ENCODE data around the gene NHLRC4.

NHLRC4 gene

DNA sequence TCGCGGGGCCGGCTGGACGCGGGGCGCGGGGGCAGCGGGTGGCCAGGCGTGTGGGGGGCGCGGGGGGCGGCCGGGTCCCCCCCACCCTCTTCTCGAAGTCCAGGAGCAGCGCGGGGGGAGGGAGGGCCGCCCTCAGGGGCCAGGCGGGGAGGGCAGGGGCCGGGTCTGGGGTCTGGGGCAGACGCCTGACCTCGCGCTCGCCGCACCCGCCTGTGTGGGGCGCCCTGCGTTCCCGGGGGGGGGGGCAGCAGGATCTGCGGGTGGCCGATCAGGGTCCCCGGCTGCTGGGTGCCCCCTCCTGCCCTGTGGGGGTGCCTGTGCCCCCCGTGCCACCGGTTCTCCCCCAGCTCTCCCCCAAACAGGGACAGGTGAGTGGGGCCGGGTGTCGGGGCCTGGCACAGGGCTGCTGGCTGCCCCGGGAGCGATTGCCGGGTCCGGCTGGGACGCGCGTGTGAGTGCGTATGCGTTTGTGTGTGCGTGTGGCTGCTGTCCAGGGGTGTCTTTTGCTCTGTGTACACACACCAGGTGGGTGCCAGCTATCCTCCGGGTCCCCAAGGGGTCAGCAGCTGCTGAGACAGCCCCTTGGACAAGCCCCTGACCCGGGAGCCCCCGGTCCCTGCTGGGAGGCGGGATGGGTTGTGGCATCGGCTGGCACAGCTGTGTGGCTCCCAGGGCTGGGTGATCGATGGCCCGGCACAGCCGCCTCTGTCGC is 5.9 kb upstream of the NHLRC4 start:
- no peak for DNase-seq (ENCODE audit: low read depth, low spot score)
- peak overlapping the region; percentile 42 for H3K9ac ChIP-seq (ENCODE audit: insufficient read length, low read depth)
- no peaks in the 10 kb centered on the region for H3K36me3 ChIP-seq (ENCODE audit: insufficient read depth, insufficient read length, low read length)
- H3K9me3 ChIP-seq (ENCODE audit: insufficient read depth, low read length): no peaks in the 10 kb centered on the region
- peaks cover 42% of the 10 kb centered on the region for H3K27me3 ChIP-seq (ENCODE audit: insufficient read depth, insufficient read length)
- TF ChIP-seq YY1 (IDR thresholded peaks at IDR 0.05; ENCODE audit: insufficient read depth, insufficient read length) (no peak), SUZ12 (IDR thresholded peaks at IDR 0.05; ENCODE audit: extremely low read depth, insufficient read depth, insufficient read length) (no peak), ZNF274 (IDR thresholded peaks at IDR 0.05; ENCODE audit: low read depth, low read length) (no peak)
- H3K4me3 ChIP-seq (ENCODE audit: insufficient read length, low read depth): peak overlapping the region; percentile 24
- H3K4me1 ChIP-seq (ENCODE audit: insufficient read depth, insufficient read length): peaks cover 22% of the 10 kb centered on the region

DNA sequence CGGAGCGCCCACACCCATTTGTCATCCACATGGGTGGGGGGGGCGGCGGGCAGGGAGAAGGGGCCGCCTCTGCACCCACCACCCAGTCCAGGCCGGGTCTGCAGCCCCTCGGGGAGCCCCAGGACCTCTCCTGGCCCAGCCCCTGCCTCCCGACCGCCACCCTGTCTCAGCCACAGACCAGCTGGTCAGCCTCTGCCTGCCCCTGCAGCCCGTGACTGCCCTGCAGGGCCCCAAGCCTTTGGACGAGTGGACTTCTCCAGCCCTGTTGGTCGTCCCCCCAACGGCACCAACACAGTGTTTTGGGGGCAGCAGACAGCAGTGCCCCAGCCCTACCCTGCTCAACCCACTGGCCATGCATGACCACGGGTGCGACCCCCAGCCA is 5.4 kb upstream of the NHLRC4 start:
- no peak for DNase-seq (ENCODE audit: low read depth, low spot score)
- H3K4me3 ChIP-seq (ENCODE audit: insufficient read length, low read depth): no peak overlapping the region
- peaks cover 26% of the 10 kb centered on the region for H3K4me1 ChIP-seq (ENCODE audit: insufficient read depth, insufficient read length)
- H3K36me3 ChIP-seq (ENCODE audit: insufficient read depth, insufficient read length, low read length): no peaks in the 10 kb centered on the region
- peaks cover 42% of the 10 kb centered on the region for H3K27me3 ChIP-seq (ENCODE audit: insufficient read depth, insufficient read length)
- no peak overlapping the region for H3K9ac ChIP-seq (ENCODE audit: insufficient read length, low read depth)
- no peak for TF ChIP-seq SUZ12 (IDR thresholded peaks at IDR 0.05; ENCODE audit: extremely low read depth, insufficient read depth, insufficient read length)
- TF ChIP-seq YY1 (IDR thresholded peaks at IDR 0.05; ENCODE audit: insufficient read depth, insufficient read length): no peak
- TF ChIP-seq ZNF274 (IDR thresholded peaks at IDR 0.05; ENCODE audit: low read depth, low read length): no peak
- no peaks in the 10 kb centered on the region for H3K9me3 ChIP-seq (ENCODE audit: insufficient read depth, low read length)

DNA sequence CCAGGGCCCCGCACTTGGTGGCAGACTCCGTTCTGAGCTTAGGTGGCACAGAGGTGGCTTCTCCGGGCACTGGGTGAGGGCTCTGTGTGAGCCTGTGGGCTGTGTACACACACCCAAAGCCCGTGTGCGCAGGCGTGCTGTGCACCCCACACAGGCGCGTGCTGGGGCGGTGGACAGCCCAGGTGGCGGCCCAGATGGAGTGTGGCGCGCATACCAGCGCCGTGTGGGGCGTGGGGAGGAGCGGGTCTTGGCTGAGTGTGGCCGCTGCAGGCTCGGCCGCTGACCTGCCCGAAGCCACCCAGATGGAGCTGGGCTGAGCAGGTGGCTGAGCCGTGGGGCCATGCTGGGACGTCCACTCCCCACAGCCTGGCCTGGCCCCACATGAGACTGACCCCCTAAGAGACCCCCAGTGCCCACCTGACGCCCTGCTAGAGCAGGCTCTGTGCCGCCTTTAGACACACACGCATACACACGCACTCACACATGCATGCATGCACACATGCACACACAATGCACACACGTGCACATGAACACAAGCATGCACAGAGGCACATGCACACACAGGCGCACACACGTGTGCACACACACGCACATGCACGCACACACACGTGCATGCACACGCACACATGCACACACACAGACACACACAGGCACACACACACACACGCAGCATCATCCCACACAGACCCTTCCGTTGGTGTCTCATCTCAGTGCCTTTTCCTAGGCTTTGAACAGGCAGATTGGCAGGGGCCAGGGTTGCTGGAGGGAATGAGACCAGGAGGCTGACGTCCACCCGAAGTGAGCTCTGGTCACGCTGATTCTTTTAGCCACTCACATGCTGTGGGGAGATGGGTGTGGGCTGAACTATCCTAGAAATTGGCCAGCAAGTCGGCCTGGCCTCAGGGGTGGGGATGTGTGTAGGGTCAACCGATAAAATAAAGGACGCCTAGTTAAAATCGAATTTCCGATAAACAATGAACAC is 4.6 kb upstream of the NHLRC4 start:
- no peaks in the 10 kb centered on the region for H3K9me3 ChIP-seq (ENCODE audit: insufficient read depth, low read length)
- no peaks in the 10 kb centered on the region for H3K36me3 ChIP-seq (ENCODE audit: insufficient read depth, insufficient read length, low read length)
- no peak overlapping the region for H3K4me3 ChIP-seq (ENCODE audit: insufficient read length, low read depth)
- peaks cover 42% of the 10 kb centered on the region for H3K27me3 ChIP-seq (ENCODE audit: insufficient read depth, insufficient read length)
- peaks cover 34% of the 10 kb centered on the region for H3K4me1 ChIP-seq (ENCODE audit: insufficient read depth, insufficient read length)
- TF ChIP-seq ZNF274 (IDR thresholded peaks at IDR 0.05; ENCODE audit: low read depth, low read length) (no peak), YY1 (IDR thresholded peaks at IDR 0.05; ENCODE audit: insufficient read depth, insufficient read length) (no peak), SUZ12 (IDR thresholded peaks at IDR 0.05; ENCODE audit: extremely low read depth, insufficient read depth, insufficient read length) (no peak)
- no peak overlapping the region for H3K9ac ChIP-seq (ENCODE audit: insufficient read length, low read depth)
- DNase-seq (ENCODE audit: low read depth, low spot score): no peak

DNA sequence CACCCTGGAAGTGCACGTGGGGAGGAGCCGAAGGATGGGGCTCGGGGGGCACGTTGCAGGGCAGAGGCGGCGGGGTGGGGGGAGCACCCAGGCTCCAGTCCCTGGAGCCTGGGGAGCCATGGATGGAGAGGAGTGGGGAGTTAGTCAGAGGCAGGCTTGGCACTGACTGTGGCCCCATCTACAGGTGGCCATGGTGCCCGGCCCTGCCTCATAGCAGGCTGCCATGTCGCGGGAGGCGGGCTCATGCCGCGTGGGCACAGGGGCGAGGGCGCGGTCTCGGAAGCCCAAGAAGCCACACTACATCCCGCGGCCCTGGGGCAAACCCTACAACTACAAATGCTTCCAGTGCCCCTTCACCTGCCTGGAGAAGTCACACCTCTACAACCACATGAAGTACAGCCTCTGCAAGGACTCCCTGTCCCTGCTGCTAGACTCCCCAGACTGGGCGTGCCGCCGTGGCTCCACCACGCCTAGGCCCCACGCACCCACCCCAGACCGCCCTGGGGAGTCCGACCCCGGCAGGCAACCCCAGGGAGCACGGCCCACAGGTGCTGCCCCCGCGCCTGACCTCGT is 3.6 kb upstream of the NHLRC4 start:
- no peak overlapping the region for H3K4me3 ChIP-seq (ENCODE audit: insufficient read length, low read depth)
- no peak overlapping the region for H3K9ac ChIP-seq (ENCODE audit: insufficient read length, low read depth)
- H3K27me3 ChIP-seq (ENCODE audit: insufficient read depth, insufficient read length): peaks cover 41% of the 10 kb centered on the region
- no peaks in the 10 kb centered on the region for H3K36me3 ChIP-seq (ENCODE audit: insufficient read depth, insufficient read length, low read length)
- H3K9me3 ChIP-seq (ENCODE audit: insufficient read depth, low read length): no peaks in the 10 kb centered on the region
- peaks cover 37% of the 10 kb centered on the region for H3K4me1 ChIP-seq (ENCODE audit: insufficient read depth, insufficient read length)
- no peak for DNase-seq (ENCODE audit: low read depth, low spot score)
- TF ChIP-seq ZNF274 (IDR thresholded peaks at IDR 0.05; ENCODE audit: low read depth, low read length) (no peak), SUZ12 (IDR thresholded peaks at IDR 0.05; ENCODE audit: extremely low read depth, insufficient read depth, insufficient read length) (no peak)

DNA sequence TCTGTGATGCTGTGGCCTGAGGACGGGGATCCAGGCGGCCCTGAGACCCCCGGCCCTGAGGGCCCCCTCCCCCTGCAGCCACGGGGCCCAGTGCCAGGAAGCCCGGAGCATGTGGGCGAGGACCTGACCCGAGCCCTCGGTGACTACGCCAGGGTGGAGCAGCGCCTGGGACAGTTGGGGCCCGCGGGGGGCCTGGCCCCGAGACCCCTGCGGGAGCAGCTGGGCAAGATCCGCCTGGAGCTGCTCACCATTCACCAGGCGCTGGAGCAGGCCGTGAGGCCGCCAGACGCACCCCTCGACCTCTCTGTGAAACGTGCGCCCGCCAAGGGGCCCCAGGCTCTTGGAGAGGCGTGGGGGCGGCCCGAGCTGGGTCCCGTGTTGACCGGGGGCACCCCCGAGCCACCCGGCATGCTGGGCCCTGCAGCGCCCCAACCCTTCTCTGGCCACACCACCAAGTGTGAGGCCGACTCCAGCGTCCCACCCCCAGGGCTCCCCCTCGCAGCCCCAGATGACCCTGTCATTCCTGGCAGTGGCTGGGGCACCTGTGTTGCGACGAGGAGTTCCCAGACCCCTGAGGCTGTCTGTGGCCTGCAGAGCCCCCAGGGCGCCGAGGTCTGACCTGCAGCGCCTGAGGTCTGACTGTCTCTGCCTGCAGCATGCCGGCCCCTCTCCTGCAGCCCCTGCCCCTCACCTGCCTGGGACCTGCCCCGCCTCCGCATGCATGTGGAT is 2.0 kb upstream of the NHLRC4 start:
- Histone ChIP-seq H3K27me3 (ENCODE audit: insufficient read depth, insufficient read length) (peaks cover 24% of the 10 kb centered on the region), H3K36me3 (ENCODE audit: insufficient read depth, insufficient read length, low read length) (no peaks in the 10 kb centered on the region), H3K4me3 (ENCODE audit: insufficient read length, low read depth) (no peak overlapping the region), H3K4me1 (ENCODE audit: insufficient read depth, insufficient read length) (peaks cover 34% of the 10 kb centered on the region), H3K9ac (ENCODE audit: insufficient read length, low read depth) (peak overlapping the region; percentile 50), H3K9me3 (ENCODE audit: insufficient read depth, low read length) (no peaks in the 10 kb centered on the region)
- TF ChIP-seq YY1 (IDR thresholded peaks at IDR 0.05; ENCODE audit: insufficient read depth, insufficient read length) (no peak), ZNF274 (IDR thresholded peaks at IDR 0.05; ENCODE audit: low read depth, low read length) (no peak), SUZ12 (IDR thresholded peaks at IDR 0.05; ENCODE audit: extremely low read depth, insufficient read depth, insufficient read length) (no peak)
- no peak for DNase-seq (ENCODE audit: low read depth, low spot score)

DNA sequence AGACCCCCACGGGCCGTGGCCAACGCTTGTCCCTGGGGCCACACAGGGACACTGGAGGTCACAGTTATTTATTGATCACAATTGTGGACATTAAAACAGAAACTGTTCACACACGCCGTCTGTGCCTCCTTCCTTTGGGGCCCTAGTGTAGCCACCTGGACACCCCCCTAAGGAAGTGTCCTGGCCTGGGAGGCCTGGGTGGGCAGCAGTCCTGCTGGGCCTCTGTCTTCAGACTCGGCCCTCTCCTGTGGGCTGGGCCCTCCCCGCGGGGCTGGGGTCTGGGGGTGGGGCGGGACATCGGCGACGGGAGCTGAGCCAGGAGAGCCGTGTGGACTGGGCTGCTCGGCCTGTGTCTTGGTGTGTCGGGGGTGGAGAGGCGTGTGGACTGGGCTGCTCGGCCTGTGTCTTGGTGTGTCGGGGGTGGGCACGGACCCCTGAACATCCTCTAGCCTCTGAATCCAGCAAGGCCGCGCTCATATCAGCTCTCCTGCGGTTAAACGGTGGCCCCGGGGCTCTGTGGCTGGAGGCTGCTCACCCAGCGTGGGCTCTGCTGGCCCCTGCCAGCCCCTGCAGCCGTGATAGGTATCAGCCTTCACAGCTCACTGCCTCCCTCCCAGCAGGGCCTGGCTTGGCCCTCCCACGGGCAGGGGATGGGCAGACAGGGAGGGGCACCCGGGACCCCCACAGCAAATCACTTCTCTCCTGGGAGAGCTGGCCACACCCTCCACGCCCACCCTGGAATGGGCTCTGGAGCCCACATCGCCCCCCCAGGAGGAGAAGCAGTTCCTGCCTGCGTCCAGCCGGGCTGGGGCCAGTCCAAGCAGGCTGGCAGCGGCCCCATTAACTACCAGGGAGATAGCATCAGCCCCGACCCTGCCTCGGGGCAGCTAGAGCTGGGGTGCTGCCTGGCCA is 1.1 kb upstream of the NHLRC4 start:
- no peak for DNase-seq (ENCODE audit: low read depth, low spot score)
- Histone ChIP-seq H3K9ac (ENCODE audit: insufficient read length, low read depth) (peak overlapping the region; percentile 59), H3K36me3 (ENCODE audit: insufficient read depth, insufficient read length, low read length) (no peaks in the 10 kb centered on the region), H3K4me1 (ENCODE audit: insufficient read depth, insufficient read length) (peaks cover 35% of the 10 kb centered on the region), H3K4me3 (ENCODE audit: insufficient read length, low read depth) (no peak overlapping the region), H3K9me3 (ENCODE audit: insufficient read depth, low read length) (no peaks in the 10 kb centered on the region), H3K27me3 (ENCODE audit: insufficient read depth, insufficient read length) (peaks cover 19% of the 10 kb centered on the region)
- TF ChIP-seq ZNF274 (IDR thresholded peaks at IDR 0.05; ENCODE audit: low read depth, low read length) (no peak), SUZ12 (IDR thresholded peaks at IDR 0.05; ENCODE audit: extremely low read depth, insufficient read depth, insufficient read length) (no peak), YY1 (IDR thresholded peaks at IDR 0.05; ENCODE audit: insufficient read depth, insufficient read length) (no peak)
